Activated CD4-positive, CD25-positive, alpha-beta regulatory T cell (primary cell): ENCODE data around the gene PTPRA.
"Not testable (repeated sequence)": the region's sequence is repeated elsewhere in the genome, so short reads cannot be mapped to it uniquely, and the experiment has no call there.

Experiments
- DNase-seq, 4 experiments: peaks; one replicate each; lab custom pipeline; 2025; lab: John Stamatoyannopoulos, UW

The PTPRA gene

GRCh38 chr20:2889797-2890196, 16.5 kb downstream of the PTPRA start:
- DNase-seq: no peak

GRCh38 chr20:2890742-2891141, 17.5 kb downstream of the PTPRA start:
- DNase-seq: no peak

- no peak for DNase-seq
Measured at GRCh38 chr20:2891343-2891742, 18.1 kb downstream of the PTPRA start.

- DNase-seq: no peak
Measured at GRCh38 chr20:2892376-2892775, 19.1 kb downstream of the PTPRA start.

GRCh38 chr20:2894221-2894620, 20.9 kb downstream of the PTPRA start:
- DNase-seq: no peak

GRCh38 chr20:2895154-2895553, 21.9 kb downstream of the PTPRA start:
- DNase-seq: not testable (repeated sequence)

GRCh38 chr20:2899243-2899642, 26.0 kb downstream of the PTPRA start:
- DNase-seq: no peak

- DNase-seq: no peak
Measured at GRCh38 chr20:2900845-2901592, 27.7 kb downstream of the PTPRA start.

GRCh38 chr20:2902291-2902690, 29.0 kb downstream of the PTPRA start:
- DNase-seq: no peak

GRCh38 chr20:2902818-2903217, 29.5 kb downstream of the PTPRA start:
- no peak for DNase-seq

GRCh38 chr20:2903686-2904085, 30.4 kb downstream of the PTPRA start:
- DNase-seq: no peak

GRCh38 chr20:2907519-2907918, 34.2 kb downstream of the PTPRA start:
- DNase-seq: no peak

- no peak for DNase-seq
Measured at GRCh38 chr20:2909953-2910352, 36.7 kb downstream of the PTPRA start.

GRCh38 chr20:2911200-2911599, 37.9 kb downstream of the PTPRA start:
- DNase-seq: no peak

GRCh38 chr20:2914160-2914559, 40.9 kb downstream of the PTPRA start:
- no peak for DNase-seq

GRCh38 chr20:2917266-2917665, 44.0 kb downstream of the PTPRA start:
- no peak for DNase-seq

GRCh38 chr20:2918096-2919049, 45.1 kb downstream of the PTPRA start:
- no peak for DNase-seq

GRCh38 chr20:2919518-2920245, 46.4 kb downstream of the PTPRA start:
- no peak for DNase-seq

GRCh38 chr20:2920473-2920872, 47.2 kb downstream of the PTPRA start:
- DNase-seq: no peak

- no peak for DNase-seq
Measured at GRCh38 chr20:2921506-2921905, 48.2 kb downstream of the PTPRA start.

- no peak for DNase-seq
Measured at GRCh38 chr20:2922957-2923356, 49.7 kb downstream of the PTPRA start.

GRCh38 chr20:2930538-2930937, 57.3 kb downstream of the PTPRA start:
- no peak for DNase-seq
